GM12891 (cell line): ENCODE measurements around the gene KLHL13.

ENCODE experiments used
- POLR2A ChIP-seq: IDR thresholded peaks from 2 replicates; pipeline ENCODE4 v1.6.1; 2011; ENCODE audit warnings: low read depth, low read length, control low read depth
- POLR2AphosphoS5 ChIP-seq: IDR thresholded peaks from 2 replicates; pipeline ENCODE4 v1.6.1; 2011; ENCODE audit warnings: low read depth, low read length, control low read depth

GRCh38 chrX:118116713-118117550 is at the start of gene KLHL13:
- TF ChIP-seq POLR2A (no peak), POLR2AphosphoS5 (no peak)
